HG02943 (cell line): Measurements from ENCODE around the gene BHLHE40.
A peak's percentile ranks its signal among the peaks of the same experiment; 100 is the strongest.

Source experiments
- ATAC-seq: cut with Tn5 transposase; IDR thresholded peaks from one replicate; pipeline ENCODE4 v1.9.1; 2021; ENCODE audit warnings: mild to moderate bottlenecking, low read depth, moderate library complexity; ENCODE audit not compliant: unreplicated experiment

BHLHE40 gene

GRCh38 chr3:5015056-5015455, 35.8 kb downstream of the BHLHE40 start:
- no peak for ATAC-seq

DNA sequence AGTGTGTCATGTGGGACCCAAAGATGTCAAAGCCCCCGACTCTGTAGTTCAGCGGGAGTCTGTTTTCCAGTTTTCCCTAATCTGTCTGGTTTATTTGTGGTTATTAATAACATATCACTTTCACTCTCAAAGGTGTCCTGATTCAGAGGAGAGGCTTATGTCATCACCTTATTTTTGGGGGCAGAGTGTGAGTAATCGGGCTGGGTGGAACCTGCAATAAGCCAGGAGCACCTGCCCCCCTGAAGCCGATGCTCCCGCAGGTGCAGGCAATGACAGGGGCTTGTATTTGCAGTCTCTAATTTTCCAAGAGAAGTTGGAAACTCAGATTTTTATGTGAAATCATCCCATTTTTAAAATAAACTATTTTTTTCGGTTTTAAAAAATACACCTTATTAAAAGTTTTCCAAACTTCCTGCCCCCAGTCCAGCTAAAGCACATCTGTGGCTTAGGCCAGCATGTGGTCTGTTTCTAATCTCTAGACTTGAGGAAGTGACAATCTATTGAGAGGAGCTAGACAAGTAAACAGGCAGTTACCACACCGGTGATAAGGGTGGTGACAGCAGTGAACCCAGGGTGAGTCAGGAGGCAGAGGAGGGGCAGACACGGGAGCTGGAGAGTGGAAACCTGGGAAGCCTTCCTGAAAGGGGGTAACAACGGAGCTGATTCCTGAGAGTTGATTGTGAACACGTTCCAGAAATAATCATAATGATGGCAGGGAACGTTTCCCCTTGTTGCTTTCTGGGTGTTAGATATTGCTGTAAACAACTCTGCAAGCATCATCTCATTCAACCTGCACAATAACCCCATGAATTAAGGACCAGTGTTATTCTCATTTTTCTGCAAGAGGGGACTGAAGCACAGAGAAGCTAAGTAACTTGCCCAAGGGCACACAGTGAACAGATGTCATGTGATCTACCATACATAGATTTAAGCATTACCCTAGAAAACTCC, 37.2 kb downstream of the BHLHE40 start:
- ATAC-seq, result peak; percentile 53

GRCh38 chr3:5017925-5018531, 38.8 kb downstream of the BHLHE40 start:
- no peak for ATAC-seq

GRCh38 chr3:5019411-5020241, 40.4 kb downstream of the BHLHE40 start:
- ATAC-seq, result no peak

GRCh38 chr3:5020242-5020722, 41.0 kb downstream of the BHLHE40 start:
- no peak for ATAC-seq

GRCh38 chr3:5021116-5022092, 42.2 kb downstream of the BHLHE40 start:
- no peak for ATAC-seq

DNA sequence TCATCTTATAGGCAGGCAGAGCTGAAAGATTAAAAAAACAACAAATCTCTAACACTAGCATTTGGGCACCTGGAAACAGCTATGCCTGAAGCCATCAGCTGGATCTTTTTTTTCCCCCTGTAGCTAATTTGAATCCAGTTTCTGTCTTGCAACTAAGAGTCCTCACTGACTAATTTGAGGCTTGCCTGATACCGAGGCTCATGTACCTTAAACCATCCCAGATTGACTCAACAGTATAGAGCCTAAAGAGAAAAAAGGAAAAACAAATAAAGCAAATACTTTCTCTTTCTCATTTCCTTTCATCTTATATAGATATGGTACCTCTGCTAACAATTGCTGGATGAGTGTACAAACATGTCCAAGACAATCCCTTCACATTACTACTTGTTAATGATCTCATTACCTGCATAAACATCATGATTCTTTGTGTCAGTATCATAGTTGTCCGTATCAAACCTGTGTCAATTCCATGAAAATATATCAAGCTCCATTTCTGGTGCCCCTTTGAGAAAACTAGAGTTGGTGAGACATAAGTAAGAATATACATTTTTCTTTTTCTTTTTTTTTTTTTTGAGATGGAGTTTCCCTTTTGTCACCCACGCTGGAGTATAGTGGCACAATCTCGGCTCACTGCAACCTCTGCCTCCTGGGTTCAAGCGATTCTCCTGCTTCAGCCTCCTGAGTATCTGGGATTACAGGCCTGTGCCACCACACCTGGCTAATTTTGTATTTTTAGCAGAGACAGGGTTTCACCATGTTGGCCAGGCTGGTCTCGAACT, 43.1 kb downstream of the BHLHE40 start:
- no peak for ATAC-seq

DNA sequence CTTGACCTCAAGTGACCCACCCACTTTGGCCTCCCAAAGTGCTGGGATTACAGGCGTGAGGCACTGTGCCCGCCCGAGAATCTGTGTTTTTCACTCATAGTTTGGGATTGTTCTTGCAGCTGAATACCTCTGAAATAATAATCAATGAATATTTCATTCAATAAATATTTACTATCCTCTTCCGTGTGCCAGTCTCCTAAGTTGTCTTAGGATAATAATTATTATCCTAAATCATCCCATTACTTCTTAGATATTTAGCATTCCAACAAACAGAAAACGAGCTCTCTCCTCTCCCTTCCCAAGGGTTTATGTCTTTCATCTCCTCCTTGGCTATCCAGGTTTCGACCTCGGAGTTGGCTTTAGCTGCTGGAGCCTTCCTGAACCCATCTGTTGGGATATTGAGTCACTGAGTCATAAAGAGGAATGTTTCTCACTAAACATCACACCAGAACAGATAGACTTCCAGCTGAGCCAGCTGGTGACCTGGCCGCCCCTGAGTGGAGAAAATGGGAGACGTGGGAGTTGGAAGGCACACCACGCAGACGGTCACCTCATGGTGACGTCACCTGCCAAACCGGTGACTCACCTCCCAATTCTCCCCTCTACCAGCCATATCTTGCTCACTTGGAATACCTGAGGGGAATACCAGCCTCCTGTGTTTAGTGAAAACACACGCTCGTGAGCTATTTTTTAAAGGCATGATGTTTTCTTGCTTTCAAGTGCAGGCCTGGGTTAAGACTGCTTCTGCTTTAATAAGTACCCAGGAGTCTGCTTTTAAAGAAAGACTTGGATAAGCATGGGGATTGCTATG, 43.9 kb downstream of the BHLHE40 start:
- no peak for ATAC-seq

DNA sequence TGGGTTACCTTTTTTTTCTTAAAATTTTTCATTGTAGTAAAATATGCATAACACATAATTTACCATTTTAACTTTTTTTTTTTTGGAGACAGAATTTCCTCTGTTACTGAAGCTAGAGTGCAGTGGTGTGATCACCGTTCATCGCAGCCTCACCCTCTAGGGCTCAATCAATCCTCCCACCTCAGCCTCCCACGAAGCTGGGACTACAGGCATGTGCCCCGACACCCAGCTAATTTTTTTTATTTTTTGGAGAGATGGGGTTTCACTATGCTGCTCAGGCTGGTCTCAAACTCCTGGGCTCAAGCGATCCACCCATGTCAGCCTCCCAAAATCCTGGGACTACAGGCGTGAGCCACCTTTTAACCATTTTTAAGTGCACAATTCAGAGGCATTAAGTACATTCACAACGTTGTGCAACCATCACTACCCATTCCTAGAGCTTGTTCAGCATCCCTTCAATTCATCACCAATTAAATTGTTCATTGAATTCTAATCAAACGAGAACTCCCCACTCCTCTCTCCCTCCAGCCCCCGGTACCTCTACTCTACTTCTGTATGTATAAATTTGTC, 44.6 kb downstream of the BHLHE40 start:
- ATAC-seq, result no peak

DNA sequence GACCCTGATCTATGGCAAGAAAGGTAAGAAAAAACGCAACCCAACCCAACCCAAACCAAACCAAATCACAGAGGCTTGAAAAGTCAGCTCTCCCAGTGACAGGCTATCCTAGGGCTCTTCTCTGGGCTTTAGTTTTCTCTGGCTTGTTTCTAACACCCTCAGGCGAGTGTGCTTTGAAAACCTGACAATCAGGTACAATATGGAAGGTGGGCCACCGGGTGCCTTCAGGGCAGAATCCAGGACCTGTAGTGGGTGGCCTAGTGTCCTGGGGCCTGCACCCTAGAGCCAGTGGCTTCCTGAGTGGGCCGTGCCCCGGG, 46.8 kb downstream of the BHLHE40 start:
- no peak for ATAC-seq

- ATAC-seq, result no peak
Observed at GRCh38 chr3:5029715-5030114, 50.5 kb downstream of the BHLHE40 start.

DNA sequence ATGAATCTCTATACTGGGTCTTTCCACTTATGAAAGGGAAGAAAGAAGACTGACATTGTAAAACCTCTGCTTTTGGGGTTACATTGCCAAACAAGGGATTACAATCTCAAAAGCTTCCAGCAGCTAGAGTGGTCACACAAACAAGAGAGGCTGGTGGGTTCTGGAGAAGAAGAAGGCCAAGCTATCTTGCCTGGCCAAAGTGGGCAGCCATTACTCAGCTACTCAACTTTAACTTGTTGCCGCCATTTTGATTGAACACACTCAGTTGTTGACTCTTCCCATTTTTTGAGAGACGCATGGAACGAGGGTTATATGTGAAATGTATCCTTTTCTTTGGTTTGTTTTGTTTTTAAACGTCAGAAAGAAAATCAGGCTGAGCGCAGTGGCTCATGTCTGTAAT, 50.9 kb downstream of the BHLHE40 start:
- no peak for ATAC-seq

DNA sequence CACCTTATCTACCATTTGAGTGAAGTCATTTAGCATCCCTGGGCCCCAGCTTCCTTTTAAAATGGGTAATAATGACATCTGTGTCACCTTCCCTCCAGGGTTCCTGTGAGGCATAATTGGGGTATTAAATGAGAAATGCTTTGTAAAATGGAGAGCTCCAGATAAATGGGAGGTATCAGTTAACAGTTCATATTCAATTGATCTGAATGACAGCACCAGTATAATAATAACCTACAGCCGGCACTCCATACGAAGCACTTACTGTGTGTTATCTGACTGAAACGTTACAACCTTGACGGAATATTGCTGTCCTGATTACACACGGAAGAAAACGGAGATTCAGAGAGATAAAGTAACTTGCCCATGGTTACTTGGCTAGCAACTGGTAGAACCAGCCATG, 53.6 kb downstream of the BHLHE40 start:
- no peak for ATAC-seq
